MV-4-11 (cell line): ENCODE data around the gene MARCHF3.

ENCODE experiments used
- DNase-seq: peaks from one replicate; lab custom pipeline; 2025; lab: John Stamatoyannopoulos, UW

MARCHF3 gene

DNA sequence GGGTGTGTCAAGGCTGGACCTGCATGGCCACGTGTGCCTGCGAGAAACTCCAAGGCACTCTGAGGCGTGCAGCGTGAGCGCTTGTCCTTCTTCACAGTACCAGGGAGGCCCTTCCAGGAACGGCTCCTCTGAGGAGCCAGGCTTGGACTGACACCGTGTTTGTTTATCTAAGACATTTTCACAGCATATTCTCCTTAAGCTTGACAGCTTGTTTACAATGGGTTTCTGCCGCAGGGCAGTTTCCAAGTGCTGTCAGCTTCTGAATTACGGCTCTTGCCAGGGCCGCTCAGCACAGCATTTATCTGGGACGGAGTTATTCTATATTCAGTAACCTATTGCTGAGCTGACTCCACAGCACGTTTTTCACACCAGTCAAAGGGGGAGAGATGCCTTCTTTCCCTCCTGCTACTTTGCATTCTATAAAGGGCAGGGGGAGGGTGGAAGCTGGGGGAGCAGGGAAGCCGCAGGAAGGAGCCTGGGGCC is 155.0 kb downstream of the MARCHF3 start:
- DNase-seq, result no peak

DNA sequence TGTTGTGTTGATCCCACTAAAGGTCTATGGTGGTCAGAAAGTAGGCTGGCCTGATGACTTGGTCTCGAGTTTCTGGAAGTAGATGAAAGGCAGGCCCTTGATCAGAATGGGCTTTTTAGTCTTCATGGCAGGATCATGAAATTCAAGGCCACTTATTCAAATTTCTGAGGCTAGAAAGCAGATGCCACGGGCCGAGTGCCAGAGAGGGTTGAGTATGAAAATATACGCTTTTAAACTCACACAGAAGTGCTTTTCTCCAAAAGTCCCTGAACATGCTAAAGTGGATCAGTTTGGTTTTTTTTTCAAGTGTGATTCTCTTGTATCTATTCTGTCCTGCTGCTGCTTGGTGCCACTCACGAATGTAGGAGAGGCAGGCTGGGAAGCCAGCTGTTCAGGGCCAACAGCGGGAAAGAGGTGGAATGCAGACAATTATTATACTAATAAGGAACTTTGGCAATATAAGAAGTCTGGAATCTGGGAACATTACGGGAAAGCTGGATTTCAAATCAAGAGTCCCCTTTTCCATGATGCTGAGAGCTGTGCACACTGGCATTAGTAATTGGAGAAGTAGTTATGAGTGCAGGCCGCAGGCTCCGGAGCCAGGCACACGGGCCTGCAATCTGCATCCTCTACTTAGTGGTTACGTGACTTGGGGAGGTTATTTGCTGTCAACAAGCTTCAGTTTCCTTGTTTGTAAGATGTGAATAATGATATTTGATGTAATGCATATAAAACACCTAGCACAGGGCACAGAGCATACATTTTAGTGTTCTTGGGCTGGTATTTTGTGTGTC is 157.6 kb downstream of the MARCHF3 start:
- DNase-seq, result no peak

DNA sequence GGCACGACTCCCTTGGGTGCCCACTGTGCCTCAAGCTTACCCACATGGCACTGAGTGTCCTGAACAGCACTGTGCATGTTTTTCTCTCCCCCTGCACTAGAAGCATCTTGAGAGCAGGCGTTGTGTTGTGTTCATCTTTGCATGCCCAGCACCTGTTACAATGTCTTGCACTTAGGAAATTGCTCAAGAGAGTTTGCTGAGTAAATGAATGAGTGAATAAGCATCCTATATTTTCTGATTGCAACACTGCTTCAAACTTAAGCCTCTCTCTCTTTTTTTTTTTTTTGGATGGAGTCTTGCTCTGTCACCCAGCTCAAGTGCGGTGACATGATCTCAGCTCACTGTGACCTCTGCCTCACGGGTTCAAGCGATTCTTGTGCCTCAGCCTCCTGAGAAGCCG is 158.9 kb downstream of the MARCHF3 start:
- DNase-seq, result peak; percentile 84

DNA sequence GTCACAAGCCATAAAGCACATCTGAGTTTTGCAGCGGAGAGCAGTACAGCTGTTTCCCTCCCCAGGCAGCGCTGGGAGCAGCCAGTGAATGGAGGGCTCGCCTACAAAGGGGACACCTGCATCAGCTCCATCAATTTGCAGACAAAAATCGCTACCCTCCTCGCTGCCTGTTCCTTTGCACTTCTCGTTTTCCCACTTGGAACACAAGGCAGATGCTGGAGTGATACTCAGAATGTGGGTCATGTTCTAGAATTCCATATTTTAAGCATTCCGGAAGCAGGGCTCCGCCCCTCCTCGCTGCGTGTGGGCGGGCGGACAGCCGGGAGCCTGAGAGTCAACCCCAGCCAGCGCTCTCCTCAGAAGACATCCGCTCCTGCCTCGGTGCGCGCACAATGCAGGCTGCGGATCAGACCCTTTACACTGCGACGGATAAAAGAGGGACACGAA is 161.3 kb downstream of the MARCHF3 start:
- no peak for DNase-seq

DNA sequence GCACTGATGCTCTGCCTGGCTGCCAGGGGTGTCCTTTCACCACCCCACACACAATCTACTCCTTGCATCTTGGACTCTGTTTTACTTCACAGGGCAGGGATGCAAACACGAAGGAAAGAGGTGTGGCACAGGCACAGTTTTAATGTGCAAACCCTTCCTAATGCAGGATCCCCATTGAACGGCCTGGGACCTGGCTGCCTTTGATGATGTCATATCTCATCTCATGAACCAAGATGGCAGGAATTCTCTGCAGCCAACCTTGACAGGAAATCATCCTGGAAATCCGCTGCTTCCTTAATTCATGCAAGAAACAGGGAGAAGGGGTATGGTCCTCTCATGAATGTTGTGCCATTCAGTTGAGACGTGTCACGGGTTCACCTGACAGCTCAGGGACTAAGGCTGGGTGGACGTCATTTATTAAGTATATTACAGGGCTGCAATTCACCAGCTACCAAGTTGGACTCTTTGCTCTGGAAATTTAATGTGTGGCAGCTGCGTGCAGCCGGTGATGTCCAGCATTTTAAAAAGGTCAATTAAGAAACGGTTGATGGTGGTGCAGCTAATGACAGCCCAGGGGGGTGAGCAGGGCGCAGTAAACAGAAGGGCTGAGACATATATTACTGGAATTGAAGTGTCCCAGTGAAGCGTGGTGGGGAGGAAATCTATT is 161.9 kb downstream of the MARCHF3 start:
- DNase-seq, result no peak

DNA sequence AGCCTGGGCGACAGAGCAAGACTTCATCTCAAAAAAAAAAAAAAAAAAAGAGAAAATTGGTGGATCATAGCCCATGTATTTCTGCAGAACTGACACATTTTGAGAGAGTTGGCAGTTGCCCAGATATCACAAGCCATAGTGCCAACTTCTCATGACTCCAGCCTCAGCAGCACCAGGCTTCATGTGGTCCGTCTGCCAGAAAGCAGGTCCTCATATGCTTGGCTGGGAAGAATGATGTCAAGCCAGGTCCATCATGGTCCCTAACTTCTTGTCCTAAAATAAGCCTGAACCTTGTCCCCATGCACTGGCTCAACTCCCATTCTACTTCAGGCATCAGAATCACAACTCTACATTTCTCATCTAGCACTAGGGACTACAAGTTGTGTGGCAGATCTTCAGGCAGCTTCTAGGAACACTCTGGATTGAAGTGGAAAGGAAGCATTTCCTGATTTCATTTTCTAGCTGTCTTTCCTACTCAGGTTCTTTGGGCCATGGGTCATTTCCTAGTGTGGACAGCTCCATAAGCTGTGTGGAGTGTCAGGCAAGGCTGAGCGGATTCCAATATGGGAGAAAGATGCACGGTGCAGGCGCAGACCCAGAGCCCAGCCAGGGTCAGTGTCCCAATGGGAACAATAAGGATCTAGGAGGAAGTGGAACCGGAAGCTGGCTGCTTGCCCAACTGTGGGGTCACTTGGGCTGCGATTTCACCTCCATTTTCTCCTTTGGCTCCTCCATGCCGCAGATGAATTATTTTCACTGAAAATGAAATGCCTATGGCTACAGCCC is 163.3 kb downstream of the MARCHF3 start:
- peak; percentile 28 for DNase-seq

DNA sequence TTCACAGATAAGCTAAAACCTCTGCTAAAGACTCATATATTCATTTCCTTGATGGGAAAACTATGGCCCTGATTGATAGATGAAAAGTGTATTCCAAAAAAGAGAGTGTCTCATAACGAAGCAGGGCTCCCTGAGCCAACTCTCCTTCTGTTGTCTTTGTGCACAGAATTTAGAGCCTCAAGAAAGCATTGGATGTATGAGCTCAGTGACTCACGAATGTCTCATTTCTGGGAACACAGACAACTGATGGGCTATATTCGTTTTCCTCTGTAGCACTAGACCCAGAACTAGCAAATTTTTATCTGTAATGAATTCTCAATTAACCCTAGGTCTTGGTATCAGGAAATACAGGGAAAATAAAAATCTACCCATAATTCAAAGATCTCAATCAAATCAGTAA is 165.1 kb downstream of the MARCHF3 start:
- DNase-seq, result no peak

DNA sequence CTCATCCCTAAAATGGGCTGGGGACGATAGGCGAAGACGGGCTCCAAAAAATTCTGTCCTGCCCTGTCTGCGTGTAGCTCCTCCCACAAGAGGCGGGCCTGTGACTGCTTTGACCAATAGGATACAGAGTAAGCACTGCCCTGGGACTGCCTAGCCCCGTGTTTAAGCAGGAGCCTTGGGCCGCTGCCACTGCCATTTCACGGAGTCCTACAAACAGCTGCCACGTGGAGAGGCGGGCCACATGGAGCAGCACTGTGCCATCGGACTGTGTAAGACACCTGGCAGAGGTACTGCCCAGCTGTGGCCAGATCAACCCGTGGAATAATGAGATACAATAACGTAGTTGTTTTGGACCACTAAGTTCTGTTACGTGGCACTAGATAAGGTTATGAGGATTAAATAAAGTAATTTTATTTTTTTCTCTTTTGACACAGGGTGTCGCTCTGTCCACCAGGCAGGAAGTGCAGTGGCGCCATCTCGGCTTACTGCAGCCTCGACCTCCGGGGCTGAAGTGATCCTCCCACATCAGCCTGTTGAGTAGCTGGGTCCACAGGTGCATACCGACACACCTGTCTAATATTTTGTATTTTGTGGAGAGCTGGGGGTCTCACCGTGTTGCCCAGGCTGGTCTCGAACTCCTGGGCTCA is 166.2 kb downstream of the MARCHF3 start:
- no peak for DNase-seq

DNA sequence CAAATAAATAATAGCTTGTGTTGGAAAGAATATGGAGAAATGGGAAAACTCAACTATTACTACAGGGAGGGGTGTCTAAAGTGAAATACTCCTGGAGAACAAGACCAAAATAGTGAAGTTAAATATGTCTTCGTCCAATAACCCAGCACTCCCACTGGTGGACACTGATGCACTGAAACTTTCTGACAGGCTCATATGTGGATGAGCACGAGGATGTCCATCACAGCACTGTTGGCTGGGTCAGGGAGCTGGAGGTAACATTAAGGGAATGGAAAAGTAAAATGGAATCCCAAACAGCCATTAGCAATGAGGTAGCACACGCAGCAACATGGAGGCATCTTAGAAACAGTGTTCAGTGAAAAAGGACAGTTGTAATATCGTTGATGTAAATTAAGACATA is 167.0 kb downstream of the MARCHF3 start:
- DNase-seq, result no peak

DNA sequence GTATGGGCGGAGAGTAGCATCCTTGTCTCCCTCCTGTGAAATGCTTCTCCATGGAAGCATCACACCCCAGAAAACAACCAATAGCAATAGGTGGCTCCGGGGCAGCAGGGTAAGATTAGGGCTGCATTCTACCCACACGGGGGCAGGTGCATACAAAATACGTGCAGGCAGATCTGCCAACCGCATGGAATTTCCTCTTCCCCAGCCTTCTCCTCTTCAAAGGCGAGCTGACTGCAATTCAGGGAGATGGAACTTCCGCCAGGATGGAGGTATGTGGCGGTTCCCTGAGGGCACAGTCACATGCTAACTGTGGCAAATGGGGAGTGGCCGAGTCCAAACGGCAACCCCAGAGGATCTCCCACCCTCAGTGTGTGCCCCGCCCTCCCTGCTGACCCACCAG is 171.9 kb downstream of the MARCHF3 start:
- no peak for DNase-seq

DNA sequence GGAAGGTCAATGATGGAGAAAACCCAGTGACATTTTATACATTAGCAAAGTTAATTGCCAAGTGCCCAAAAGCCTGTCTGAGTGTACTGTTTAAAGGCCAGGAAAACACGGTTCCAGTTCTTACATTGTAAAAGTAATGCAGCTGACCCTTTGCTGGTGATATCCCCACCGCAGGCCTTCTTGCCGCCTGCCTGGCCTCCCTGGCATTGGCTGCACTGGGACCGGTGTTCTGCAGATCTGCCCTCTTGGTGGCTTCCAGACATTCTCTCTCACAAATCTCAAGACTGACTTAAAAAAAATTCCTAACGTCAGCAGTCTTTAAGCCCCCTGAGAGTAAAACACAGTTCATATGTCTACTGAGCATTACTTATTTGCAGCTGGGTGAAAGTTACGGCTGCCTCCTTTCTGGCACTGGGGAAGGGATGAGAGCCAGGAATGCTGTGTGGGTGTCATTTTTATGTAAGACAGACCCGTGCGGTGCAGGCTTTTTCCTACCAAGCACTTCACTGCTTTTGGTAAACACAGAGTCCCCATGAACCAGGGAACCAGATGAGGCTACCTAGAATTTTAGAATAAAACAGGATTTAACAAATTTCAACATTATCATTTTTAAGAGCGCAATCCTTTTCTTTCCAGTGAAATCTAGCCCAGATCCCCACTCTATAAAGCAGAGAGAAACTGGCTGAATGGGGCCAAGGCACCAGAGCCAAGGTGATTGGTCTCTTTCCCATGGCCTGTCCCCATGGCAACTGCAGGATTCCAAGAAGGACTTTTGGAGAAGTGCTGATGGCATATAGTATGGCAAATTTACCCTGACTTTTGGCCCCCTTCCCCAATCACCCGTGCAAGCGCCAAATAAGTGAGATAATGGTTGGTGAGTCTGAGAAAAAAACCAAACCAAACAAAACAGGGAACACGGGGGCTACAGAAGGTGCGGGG is 172.6 kb downstream of the MARCHF3 start:
- DNase-seq, result no peak

DNA sequence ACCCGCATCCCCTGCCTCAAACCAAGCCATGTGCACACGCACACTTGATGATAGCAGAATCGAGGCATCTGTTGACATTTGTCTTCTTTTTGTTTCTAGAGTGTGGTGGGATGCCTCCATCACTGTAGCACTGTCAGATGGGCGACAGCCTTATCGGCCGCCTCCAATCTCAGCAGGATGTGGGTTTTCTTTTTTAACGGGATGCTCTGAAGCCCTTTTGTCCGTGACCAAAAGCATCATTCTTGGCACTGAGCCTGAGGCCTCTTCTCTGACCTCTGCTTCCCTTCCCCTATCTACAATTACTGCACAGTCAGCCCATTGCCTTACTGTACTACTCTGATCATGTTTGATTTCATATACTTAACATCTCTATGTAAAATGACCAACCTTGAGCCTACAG is 175.1 kb downstream of the MARCHF3 start:
- DNase-seq, result no peak

DNA sequence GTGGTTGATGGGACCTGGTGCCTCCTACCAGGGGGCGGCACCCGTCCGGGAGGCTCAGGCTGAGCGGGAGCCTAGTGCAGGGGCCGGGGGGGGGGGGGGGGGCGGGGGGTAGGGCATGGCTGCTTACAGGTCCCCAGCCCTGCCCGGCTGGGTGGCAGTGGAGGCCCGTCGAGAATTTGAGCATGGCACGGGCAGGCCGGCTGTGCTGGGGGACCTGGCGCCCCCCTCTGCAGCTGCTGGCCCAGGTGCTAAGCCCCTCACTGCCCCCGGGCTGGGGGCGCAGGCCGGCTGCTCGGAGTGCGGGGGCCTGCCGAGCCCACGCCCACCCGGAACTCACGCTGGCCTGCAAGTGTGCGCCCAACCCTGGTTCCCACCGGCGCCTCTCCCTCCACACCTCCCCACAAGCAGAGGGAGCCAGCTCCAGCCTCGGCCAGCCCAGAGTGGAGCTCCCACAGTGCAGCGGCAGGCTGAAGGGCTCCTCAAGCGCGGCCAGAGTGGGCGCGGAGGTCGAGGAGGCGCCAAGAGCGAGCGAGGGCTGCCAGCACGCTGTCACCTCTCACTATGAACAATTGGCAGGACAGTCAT is 175.7 kb downstream of the MARCHF3 start:
- DNase-seq, result no peak

DNA sequence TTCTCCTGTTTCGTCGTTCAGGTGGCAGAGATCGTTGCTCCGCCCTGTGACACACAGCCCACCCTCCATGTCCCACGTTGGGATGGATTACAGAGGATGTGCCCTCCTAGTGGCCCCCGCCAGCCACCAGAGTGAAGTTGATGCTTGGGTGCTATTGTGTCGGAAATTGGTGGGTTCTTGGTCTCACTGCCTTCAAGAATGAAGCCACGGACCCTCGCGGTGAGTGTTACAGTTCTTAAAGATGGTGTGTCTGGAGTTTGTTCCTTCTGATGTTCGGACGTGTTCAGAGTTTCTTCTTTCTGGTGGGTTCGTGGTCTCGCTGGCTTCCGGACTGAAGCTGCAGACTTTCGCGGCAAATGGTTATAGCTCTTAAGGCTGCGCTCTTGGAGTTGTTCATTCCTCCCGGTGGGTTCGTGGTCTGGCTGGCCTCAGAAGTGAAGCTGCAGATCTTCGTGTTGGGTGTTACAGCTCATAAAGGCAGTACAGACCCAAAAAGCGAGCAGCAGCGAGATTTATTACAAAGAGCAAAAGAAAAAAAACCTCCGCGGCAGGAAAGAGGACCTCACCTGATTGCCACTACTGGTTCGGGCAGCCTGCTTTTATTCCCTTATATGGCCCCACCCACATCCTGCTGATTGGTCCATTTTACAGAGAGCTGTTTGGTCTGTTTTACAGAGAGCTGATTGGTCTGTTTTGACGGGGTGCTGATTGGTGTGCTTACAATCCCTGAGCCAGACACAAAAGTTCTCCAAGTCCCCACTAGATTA is 176.6 kb downstream of the MARCHF3 start:
- peak; percentile 25 for DNase-seq

DNA sequence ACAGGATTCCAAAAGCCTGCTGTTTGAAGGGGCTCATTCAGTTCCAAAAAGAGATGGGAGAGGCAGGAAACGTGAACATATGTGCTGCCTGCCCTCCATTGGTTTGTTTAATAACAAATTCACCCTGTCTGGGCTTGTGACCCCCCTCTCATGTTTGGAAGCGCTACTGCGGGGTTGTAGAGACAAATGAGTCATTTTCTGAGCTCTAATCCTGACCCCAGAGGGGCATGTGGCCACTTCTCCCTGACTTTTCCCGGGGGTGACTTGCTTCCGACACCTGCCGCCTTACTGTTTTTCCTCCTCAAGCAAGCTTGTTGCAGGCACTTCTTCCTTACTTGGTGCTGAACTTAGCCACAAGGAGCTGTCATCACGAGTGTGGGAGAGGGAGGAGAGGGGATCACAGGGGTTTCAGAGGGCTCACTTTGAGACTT is 177.5 kb downstream of the MARCHF3 start:
- DNase-seq, result no peak

DNA sequence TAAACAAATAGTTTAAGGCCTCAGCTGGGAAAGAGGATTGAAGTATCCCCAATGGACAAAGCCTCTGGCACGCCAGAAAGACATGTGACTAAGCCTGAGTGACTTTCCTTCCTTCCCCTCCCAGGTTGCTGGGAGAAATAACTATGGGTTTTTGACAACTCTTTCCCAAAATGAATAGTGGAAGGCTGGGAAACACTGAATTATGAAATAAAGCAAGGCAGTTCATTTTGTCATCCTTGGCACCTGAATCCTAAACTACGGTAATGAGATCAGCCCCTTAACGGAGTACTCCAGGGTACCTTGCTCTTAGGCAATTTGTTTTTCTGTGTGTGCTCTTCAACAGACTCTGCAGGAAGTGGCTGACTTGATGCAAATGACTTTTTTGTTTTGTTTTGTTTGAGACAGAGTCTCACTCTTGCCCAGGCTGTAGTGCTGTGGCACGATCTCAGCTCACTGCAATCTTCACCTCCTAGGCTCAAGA is 178.2 kb downstream of the MARCHF3 start:
- no peak for DNase-seq

DNA sequence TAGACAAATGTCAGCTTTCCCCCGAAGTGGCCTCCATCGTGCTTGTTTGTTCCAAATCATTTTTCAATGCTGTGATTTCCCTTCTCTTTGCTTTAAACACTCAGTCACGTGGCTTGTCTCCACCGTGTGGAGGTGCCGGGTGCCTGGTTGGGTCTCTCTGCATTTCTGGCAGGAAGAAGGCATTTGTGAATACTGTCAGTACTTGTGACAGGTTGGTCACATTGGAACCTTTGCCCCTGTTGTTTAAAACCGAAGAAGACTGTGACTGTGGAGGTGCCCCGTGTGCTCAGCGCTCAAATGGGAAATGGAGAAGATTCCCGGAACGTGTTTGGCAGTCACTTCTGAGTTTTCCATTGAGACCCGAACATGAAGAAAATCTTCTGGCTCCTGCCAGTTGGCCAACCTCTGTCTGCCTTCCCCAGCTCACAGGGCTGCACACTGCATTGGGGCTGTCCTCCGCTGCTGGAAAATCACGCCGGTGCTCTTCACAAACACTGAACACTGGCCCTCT is 178.8 kb downstream of the MARCHF3 start:
- DNase-seq, result no peak

DNA sequence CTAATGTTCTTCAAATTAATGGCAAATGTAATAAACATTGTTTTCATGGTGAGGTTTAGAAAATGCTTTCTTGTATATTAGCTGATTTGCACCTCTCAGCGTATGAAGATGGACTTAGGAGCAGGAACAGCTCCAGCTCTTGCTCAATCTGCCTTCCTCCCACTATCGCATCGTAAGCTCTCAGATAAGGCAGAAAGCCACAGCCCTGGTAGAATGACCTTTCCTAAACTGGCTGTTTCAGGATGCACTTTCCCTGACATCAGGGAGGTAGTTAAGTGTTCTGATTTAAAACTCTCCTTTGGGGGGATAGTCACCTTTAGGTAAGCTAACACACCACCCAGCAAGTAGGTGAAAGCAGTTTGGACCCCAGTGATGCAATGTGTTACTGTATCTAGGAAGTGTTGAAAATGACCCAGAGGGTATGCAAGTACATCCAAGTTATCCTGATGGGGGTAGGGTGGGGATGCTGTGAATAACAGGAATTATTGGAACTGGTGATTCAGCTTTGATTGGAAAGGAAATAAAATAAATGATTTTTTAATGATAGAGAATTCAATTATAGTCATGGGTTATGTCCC is 181.2 kb downstream of the MARCHF3 start:
- DNase-seq, result peak; percentile 21

DNA sequence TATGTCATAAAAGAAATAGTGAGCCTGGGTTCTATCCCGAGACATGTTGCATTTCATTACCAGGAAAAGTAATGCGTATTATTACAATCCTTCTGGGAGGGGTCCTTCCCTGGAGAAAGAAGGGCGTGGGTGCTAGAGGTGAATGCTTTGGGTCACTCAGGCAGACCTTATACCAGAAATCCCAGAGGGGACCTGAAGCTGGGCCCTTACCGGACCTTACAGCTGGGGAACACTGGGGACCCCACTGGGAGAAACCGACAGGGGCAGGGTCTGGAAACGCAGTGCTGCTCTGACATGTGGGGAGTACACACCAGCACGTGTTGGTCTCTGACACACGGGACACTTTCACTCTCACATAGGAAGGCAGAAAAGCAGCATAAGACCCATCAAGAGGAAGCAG is 182.1 kb downstream of the MARCHF3 start:
- no peak for DNase-seq
